HepG2 (cell line): Measurements from ENCODE around the gene GFPT2. TPM values are rescaled to one million over a fixed set of nuclear protein-coding genes. Genes with fewer than 3 reads are reported as not detected.
A peak's percentile ranks its signal among the peaks of the same experiment; 100 is the strongest.

Experiments used
- ATAC-seq: fragments of 200-7000 bp; cut with Tn5 transposase; 3 replicates; pipeline ENCODE4 v1.9.1; 2020; ENCODE audit warnings: mild to moderate bottlenecking, moderate library complexity
- BruUV-seq: library from RNA; stranded (reverse); fragments of 400-500 nt; replicated peaks from 2 replicates; lab custom pipeline; 2021; lab: Mats Ljungman, UMichigan
- CTCF ChIA-PET: fragments of 300-600 bp; formaldehyde crosslinking; extraction: SDS; loops from one replicate; lab custom pipeline; 2021; ENCODE audit warnings: low total read pairs, inconsistent platforms, low intra/inter-chr PET ratio; lab: Yijun Ruan, JAX
- POLR2A ChIA-PET: fragments of 350-600 bp; sonication (Branson Sonifier 250); formaldehyde crosslinking; loops from one replicate; lab custom pipeline; 2020; ENCODE audit warnings: antibody characterized with exemption, inconsistent platforms; lab: Yijun Ruan, JAX
- DNase-seq: peaks from one replicate; pipeline ENCODE4 v3.0.0-alpha.2; 2015; ENCODE audit warnings: low spot score
- FAIRE-seq: peaks from 3 replicates; lab custom pipeline; 2011; peaks lifted over from hg19 to GRCh38; lab: Jason Lieb, UNC
- H2AFZ ChIP-seq: one replicate; pipeline ENCODE4 v1.6.1; 2011; ENCODE audit warnings: low read length, inconsistent platforms
- H3K27ac ChIP-seq: fragments of 300-600 bp; 3 replicates; pipeline ENCODE4 v1.8.0; 2011; ENCODE audit warnings: mixed run types, mild to moderate bottlenecking, mixed read lengths, low read length, inconsistent platforms; ENCODE audit not compliant: insufficient read depth; ENCODE audit errors: extremely low read length
- H3K27me3 ChIP-seq, 2 experiments: fragments of 200-600 bp in 1 of 2; 2 replicates in 1 of 2; 3 replicates in 1 of 2; pipeline versions ENCODE4 v1.6.0 to v1.8.0; 2011; ENCODE audit warnings: low read length in 2 of 2, mild to moderate bottlenecking in 2 of 2, moderate library complexity in 2 of 2, inconsistent platforms in 1 of 2; ENCODE audit not compliant: insufficient read depth in 2 of 2, control insufficient read depth in 1 of 2
- H3K36me3 ChIP-seq, 2 experiments: fragments of 200-600 bp in 1 of 2; replicated peaks in 1 of 2; 2 replicates in 1 of 2; 3 replicates in 1 of 2; pipeline versions ENCODE4 v1.5.1 to v1.8.0; 2011; ENCODE audit warnings: low read length in 2 of 2, inconsistent platforms in 1 of 2; ENCODE audit not compliant: insufficient read depth in 2 of 2, control insufficient read depth in 1 of 2
- H3K4me1 ChIP-seq: 2 replicates; pipeline ENCODE4 v1.5.1; 2012; ENCODE audit warnings: low read length, inconsistent platforms; ENCODE audit not compliant: insufficient read depth
- H3K4me2 ChIP-seq: 2 replicates; pipeline ENCODE4 v1.6.0; 2011; ENCODE audit warnings: low read depth, low read length, inconsistent platforms
- H3K4me3 ChIP-seq, 3 experiments: fragments of 200-600 bp in 1 of 3; sonication (generic), shearing (Covaris generic) in 1 of 3; replicated peaks in 1 of 3; 2 replicates each; pipeline ENCODE4 v1.5.1; 2011 to 2016; ENCODE audit warnings: low read length in 3 of 3, inconsistent platforms in 2 of 3, low read depth in 2 of 3, mild to moderate bottlenecking in 2 of 3, control low read depth in 1 of 3, mixed read lengths in 1 of 3; ENCODE audit not compliant: insufficient read depth in 1 of 3
- H3K79me2 ChIP-seq: one replicate; pipeline ENCODE4 v1.6.1; 2011; ENCODE audit warnings: low read length, inconsistent platforms; ENCODE audit not compliant: insufficient read depth
- H3K9ac ChIP-seq: 2 replicates; pipeline ENCODE4 v1.6.0; 2011; ENCODE audit warnings: mild to moderate bottlenecking, low read depth, low read length, inconsistent platforms; ENCODE audit not compliant: insufficient read depth
- H3K9me3 ChIP-seq: 2 replicates; pipeline ENCODE4 v1.5.1; 2012; ENCODE audit warnings: mild to moderate bottlenecking, low read length
- H4K20me1 ChIP-seq: 2 replicates; pipeline ENCODE4 v1.6.0; 2011; ENCODE audit warnings: inconsistent platforms, mild to moderate bottlenecking, low read length, moderate library complexity; ENCODE audit not compliant: insufficient read depth
- ARHGAP35 ChIP-seq: sonication (generic); formaldehyde crosslinking; IDR thresholded peaks from 2 replicates; pipeline ENCODE4 v1.9.0; 2022; ENCODE audit warnings: mild to moderate bottlenecking, inconsistent platforms, moderate library complexity, missing genetic modification reagents, borderline replicate concordance
- BRD4 ChIP-seq: sonication (generic); formaldehyde crosslinking; IDR thresholded peaks from 2 replicates; pipeline ENCODE4 v1.4.0; 2020; ENCODE audit warnings: missing genetic modification reagents
- CREB1 ChIP-seq, 2 experiments: fragments of 450-650 bp in 1 of 2; IDR thresholded peaks; 2 replicates each; pipeline ENCODE4 v1.6.1; 2016 to 2017; ENCODE audit warnings: control low read depth in 1 of 2, mild to moderate bottlenecking in 1 of 2, missing compliant biosample characterization in 1 of 2, missing genetic modification characterization in 1 of 2
- KDM2A ChIP-seq: sonication (generic); formaldehyde crosslinking; IDR thresholded peaks from 2 replicates; pipeline ENCODE4 v1.4.0; 2020; ENCODE audit warnings: low read depth, missing genetic modification reagents, borderline replicate concordance
- NFKB2 ChIP-seq: sonication (generic); formaldehyde crosslinking; IDR thresholded peaks from 2 replicates; pipeline ENCODE4 v1.4.0; 2020; ENCODE audit warnings: missing genetic modification reagents, borderline replicate concordance
- NKX3-1 ChIP-seq: sonication (generic); formaldehyde crosslinking; IDR thresholded peaks from 2 replicates; pipeline ENCODE4 v1.5.0; 2020; ENCODE audit warnings: missing genetic modification reagents
- PAX8 ChIP-seq: sonication (generic); formaldehyde crosslinking; IDR thresholded peaks from 2 replicates; pipeline ENCODE4 v1.8.0; 2022; ENCODE audit warnings: mild to moderate bottlenecking, missing genetic modification reagents, borderline replicate concordance
- STAT5B ChIP-seq: sonication (generic); formaldehyde crosslinking; IDR thresholded peaks from 2 replicates; pipeline ENCODE4 v1.4.0; 2020; ENCODE audit warnings: missing genetic modification reagents
- ZNF101 ChIP-seq: sonication (generic); formaldehyde crosslinking; IDR thresholded peaks from 2 replicates; pipeline ENCODE4 v1.4.0; 2020; ENCODE audit warnings: mild to moderate bottlenecking, low read depth, missing genetic modification reagents, borderline replicate concordance
- ZNF564 ChIP-seq: sonication (generic); formaldehyde crosslinking; IDR thresholded peaks from 2 replicates; pipeline ENCODE4 v1.8.1; 2023; ENCODE audit warnings: mild to moderate bottlenecking, missing genetic modification reagents
- ZNF703 ChIP-seq: sonication (generic); formaldehyde crosslinking; IDR thresholded peaks from 2 replicates; pipeline ENCODE4 v1.5.1; 2020; ENCODE audit warnings: missing genetic modification reagents, mild to moderate bottlenecking, moderate library complexity, borderline replicate concordance
- ZNF709 ChIP-seq: sonication (generic); formaldehyde crosslinking; IDR thresholded peaks from 2 replicates; pipeline ENCODE4 v1.5.0; 2020; ENCODE audit warnings: mild to moderate bottlenecking, missing genetic modification reagents
- WGBS: methylation state at CpG from one replicate; pipeline ENCODE4 v1.1.6; 2017; ENCODE audit warnings: low lambda C conversion rate; 5-methylcytosine and 5-hydroxymethylcytosine counted together
- in situ Hi-C: cut with HindIII; loops from 2 replicates; pipeline ENCODE4 v1.10.0; 2017; ENCODE audit warnings: low pct_unique_long_range_greater_than_20kb; ENCODE audit not compliant: extremely low pct_ligation_motif_present
- intact Hi-C: fragments of 100-400 bp; cut with micrococcal nuclease; formaldehyde crosslinking; loops from one replicate; pipeline ENCODE4 v1.10.0; 2022; ENCODE audit not compliant: unreplicated experiment
- polyA plus RNA-seq, 8 experiments: library from polyadenylated mRNA; depleted of rRNA in 3 of 8; stranded (reverse) in 7 of 8; unstranded in 1 of 8; fragments of >200 nt; fragmentation: Illumina TruSeq in 4 of 8; extraction: Trizol in 4 of 8; gene quantifications; 2 replicates each; pipeline versions ENCODE4 v1.2.1 to v1.2.3, GENCODE V29; 2011 to 2016; ENCODE audit warnings: low read depth in 4 of 8, missing spikeins in 1 of 8, mixed read lengths in 1 of 8; ENCODE audit not compliant: insufficient read depth in 1 of 8
- total RNA-seq, 5 experiments: library from RNA; depleted of rRNA; stranded (reverse); fragments of >200 nt; fragmentation: Illumina TruSeq; extraction: Trizol; gene quantifications; 2 replicates each; pipeline ENCODE4 v1.2.3, GENCODE V29; 2016; ENCODE audit warnings: low read depth in 1 of 5
- TF ChIP-seq, protein P1 (sequence below): IDR thresholded peaks from 2 replicates; pipeline ENCODE4 v1.6.1; 2016; ENCODE audit warnings: mild to moderate bottlenecking

GFPT2 gene
- total and polyA plus RNA-seq, 2 of the 13 experiments (the other 11 are each of a cell fraction or from before 2014, with no cell fraction given), result 0.18 TPM

DNA sequence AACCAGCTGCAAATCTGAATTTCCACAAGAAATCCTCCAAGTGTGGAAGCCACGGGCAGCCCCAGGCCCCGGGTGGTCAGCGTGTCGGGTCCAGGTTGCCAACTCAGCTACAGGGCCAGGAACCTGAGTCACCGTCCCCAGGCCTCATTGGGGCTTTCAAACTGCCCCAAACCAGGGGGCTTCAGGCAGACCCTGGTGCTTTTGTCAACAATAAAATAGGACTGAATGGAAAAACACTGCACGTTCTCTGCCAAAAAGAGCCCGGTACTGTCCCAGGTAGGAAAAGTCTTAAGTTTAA lies 24.0 kb downstream of the GFPT2 start:
- no peak for DNase-seq
- Histone ChIP-seq H2AFZ (no peak overlapping the region), H3K4me1 (0 out of 2 replicates have a peak, but pooled peaks cover 8% of the 10 kb centered on the region), H4K20me1 (no peaks in the 10 kb centered on the region), H3K27ac (no peak overlapping the region), H3K79me2 (no peaks in the 10 kb centered on the region), H3K36me3 (no peaks in the 10 kb centered on the region), H3K4me3 (no peak overlapping the region), H3K9me3 (no peaks in the 10 kb centered on the region), H3K4me2 (no peak overlapping the region), H3K9ac (no peak overlapping the region), H3K27me3 (peaks cover 3 to 25% of the 10 kb centered on the region in 2 experiments; a peak in 4 of 5 replicates)
- ATAC-seq, result no peak
- in situ Hi-C loops (loop anchor here (5.0 to 10.0 kb wide), 2 partner anchors 37 to 124 kb away; partner anchors contain the start of genes MAPK9 and RASGEF1C), intact Hi-C loops (loop anchor here (5.0 to 10.0 kb wide), 2 partner anchors 127 to 204 kb away; no protein-coding TSS in a partner anchor)
- 52% methylated on average over 7 of the region's 7 CpGs for WGBS
- no TSS peak for BruUV-seq
- TF ChIP-seq STAT5B (no peak), NKX3-1 (no peak), BRD4 (CRISPR knock-in tag) (no peak), ZNF564 (no peak), KDM2A (CRISPR knock-in tag) (no peak)
- no peak for FAIRE-seq
- ChIA-PET POLR2A (interaction anchor here (1.0 kb wide), 1 partner anchor 15 kb away, joined by 5 read pairs; no protein-coding TSS in a partner anchor), CTCF (interaction anchor here (0.8 to 3.0 kb wide), 3 partner anchors 14 to 212 kb away, joined by 4 to 26 read pairs (median 7); no protein-coding TSS in a partner anchor)

DNA sequence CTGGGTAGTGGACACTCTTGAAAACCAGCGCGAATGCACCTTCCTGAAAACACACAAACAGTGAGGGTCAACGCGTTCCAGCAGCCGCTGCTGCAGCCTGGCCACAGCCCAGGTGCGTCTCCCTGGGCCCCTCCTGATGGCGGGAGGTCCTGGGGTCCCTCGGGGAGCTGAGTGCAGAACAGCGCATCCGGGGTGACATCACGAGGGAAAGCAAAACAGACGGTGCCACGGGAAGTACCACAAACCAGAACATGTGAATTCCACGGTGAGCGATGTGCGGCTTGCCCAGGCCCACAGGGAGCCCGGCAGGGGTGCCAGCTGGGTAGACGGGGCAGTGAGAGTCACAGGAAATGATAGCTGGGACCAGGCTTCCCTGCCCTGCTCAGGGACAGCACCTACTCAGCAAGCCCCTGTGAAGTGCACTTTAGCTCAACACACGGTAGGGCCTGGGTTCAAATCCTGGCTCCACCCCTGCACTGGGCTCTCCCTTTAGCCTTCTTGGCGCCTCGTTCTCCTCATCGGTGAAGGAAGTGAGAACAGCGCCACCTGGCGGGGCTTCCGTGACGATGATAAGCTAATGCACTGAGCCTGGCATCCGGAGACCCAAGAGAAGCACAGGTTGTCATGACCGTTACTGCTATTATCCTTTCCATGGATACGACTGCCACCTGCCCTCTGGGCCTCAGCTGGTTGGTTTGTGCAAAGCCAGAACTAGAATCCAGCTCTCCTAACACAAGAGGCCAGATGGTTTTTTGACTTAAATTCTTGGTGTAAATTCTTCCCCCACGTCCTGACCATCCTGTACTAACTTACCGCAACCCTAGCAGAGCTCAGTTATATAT lies 24.6 kb downstream of the GFPT2 start:
- no peak overlapping the region for H3K27ac ChIP-seq
- H3K36me3 ChIP-seq, result no peaks in the 10 kb centered on the region
- 42% methylated on average over 12 of the region's 31 CpGs for WGBS
- no peaks in the 10 kb centered on the region for H4K20me1 ChIP-seq
- H3K4me1 ChIP-seq, result 0 out of 2 replicates have a peak, but pooled peaks cover 8% of the 10 kb centered on the region
- ChIA-PET CTCF (interaction anchor here (0.8 to 3.0 kb wide), 3 partner anchors 13 to 212 kb away, joined by 4 to 26 read pairs (median 7); no protein-coding TSS in a partner anchor), POLR2A (interaction anchor here (1.0 kb wide), 1 partner anchor 14 kb away, joined by 5 read pairs; no protein-coding TSS in a partner anchor)
- intact Hi-C loops, result loop anchor here (1.0 to 10.0 kb wide), 3 partner anchors 35 to 204 kb away; no protein-coding TSS in a partner anchor
- in situ Hi-C loops, result loop anchor here (5.0 to 10.0 kb wide), 2 partner anchors 36 to 124 kb away; partner anchors contain the start of genes MAPK9 and RASGEF1C
- no peak overlapping the region for H3K9ac ChIP-seq
- ATAC-seq (peak; percentile 89), FAIRE-seq (peak; percentile 64), DNase-seq (peak; percentile 74)
- H3K4me2 ChIP-seq, result no peak overlapping the region
- H3K9me3 ChIP-seq, result no peaks in the 10 kb centered on the region
- BruUV-seq, result no TSS peak
- H3K4me3 ChIP-seq, result no peak overlapping the region
- H2AFZ ChIP-seq, result no peak overlapping the region
- H3K27me3 ChIP-seq, result peaks cover 3 to 25% of the 10 kb centered on the region in 2 experiments; a peak in 4 of 5 replicates
- no peaks in the 10 kb centered on the region for H3K79me2 ChIP-seq
- TF ChIP-seq PAX8 (CRISPR knock-in tag) (no peak), ARHGAP35 (no peak), ZNF101 (CRISPR knock-in tag) (no peak), ZNF703 (CRISPR knock-in tag) (no peak), CREB1 (IDR thresholded peaks at IDR 0.05) (0 out of 2 replicates have a peak, but pooled peaks have one; percentile 1), CREB1 (CRISPR knock-in tag; IDR thresholded peaks at IDR 0.05) (no peak), NFKB2 (CRISPR knock-in tag) (no peak), ZNF709 (CRISPR knock-in tag) (no peak)
- TF ChIP-seq, protein P1, sequence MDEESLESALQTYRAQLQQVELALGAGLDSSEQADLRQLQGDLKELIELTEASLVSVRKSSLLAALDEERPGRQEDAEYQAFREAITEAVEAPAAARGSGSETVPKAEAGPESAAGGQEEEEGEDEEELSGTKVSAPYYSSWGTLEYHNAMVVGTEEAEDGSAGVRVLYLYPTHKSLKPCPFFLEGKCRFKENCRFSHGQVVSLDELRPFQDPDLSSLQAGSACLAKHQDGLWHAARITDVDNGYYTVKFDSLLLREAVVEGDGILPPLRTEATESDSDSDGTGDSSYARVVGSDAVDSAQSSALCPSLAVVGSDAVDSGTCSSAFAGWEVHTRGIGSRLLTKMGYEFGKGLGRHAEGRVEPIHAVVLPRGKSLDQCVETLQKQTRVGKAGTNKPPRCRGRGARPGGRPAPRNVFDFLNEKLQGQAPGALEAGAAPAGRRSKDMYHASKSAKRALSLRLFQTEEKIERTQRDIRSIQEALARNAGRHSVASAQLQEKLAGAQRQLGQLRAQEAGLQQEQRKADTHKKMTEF (CRISPR knock-in tag), result no peak
